ENCODE data around the gene IDI2. TPM values are rescaled to one million over a fixed set of nuclear protein-coding genes. Genes with fewer than 3 reads are reported as not detected.

The IDI2 gene
- total RNA-seq, 1 experiment from 2014 or later, result not detected

DNA sequence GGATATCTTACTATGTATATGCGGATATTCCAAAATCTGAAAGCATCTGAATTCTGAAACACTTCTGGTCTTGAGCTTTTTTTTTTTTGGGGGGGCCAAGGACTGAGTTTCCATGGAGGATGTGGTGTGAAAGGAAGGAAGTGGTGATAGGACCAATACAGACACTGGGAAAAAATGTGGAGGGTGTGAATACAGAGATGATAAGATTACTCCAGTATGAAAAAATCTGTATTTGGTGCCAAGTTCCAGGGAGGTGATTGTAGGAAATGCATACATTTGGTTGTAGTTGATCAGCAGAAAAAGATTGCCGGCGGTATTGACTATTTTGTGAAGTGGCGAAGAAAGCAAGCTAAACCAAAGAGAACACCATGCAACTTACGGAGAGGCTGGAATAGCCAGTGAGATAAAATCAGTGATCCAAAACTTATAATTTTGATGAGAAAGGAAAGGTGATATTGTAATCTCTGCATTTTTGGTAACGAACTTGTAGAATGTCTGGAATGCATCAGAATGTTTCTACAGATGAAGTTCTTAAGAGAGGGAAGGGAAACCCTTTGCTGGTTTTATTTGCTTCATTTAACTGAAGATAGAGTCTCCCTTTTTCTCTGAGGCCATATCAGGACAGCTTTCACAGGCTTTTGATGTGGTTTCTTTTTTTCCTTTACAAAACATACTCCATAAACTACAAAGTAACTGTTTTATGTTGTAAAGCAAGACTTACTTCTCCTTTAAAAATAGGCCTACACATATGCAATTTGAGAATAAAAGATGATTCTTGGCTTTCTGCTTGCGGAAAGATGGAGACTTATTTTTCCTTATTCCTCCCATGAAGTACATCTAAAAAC, 36.5 kb upstream of the IDI2 start:
- DNase-seq (ENCODE audit: low read depth, low spot score) (no peak), ATAC-seq (no peak)
- H4K20me1 ChIP-seq (ENCODE audit: insufficient read depth), result 0 out of 2 replicates have a peak, but pooled peaks cover 3% of the 10 kb centered on the region
- no TSS peak for BruUV-seq (replicated peaks)
- H3K9me3 ChIP-seq (ENCODE audit: control insufficient read depth in 1 of 2, insufficient read depth in 1 of 2, low read depth in 1 of 2, low read length in 2 of 2), result no peaks in the 10 kb centered on the region
- no peak overlapping the region for H3K9ac ChIP-seq (ENCODE audit: low read length)
- TF ChIP-seq, protein P1, sequence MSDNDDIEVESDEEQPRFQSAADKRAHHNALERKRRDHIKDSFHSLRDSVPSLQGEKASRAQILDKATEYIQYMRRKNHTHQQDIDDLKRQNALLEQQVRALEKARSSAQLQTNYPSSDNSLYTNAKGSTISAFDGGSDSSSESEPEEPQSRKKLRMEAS (IDR thresholded peaks at IDR 0.05), result no peak
- TF ChIP-seq ZFX (IDR thresholded peaks at IDR 0.05) (no peak), CBX3 (IDR thresholded peaks at IDR 0.05; ENCODE audit: low read depth) (no peak), POLR2AphosphoS5 (IDR thresholded peaks at IDR 0.05; ENCODE audit: low read depth, low read length) (no peak), YY1 (IDR thresholded peaks at IDR 0.05; ENCODE audit: extremely low read depth, insufficient replicate concordance, low read depth, low read length) (no peak), ELF1 (IDR thresholded peaks at IDR 0.05; ENCODE audit: borderline replicate concordance, low read depth) (no peak), FOSL1 (IDR thresholded peaks at IDR 0.05; ENCODE audit: low read depth) (no peak), RAD21 (IDR thresholded peaks at IDR 0.05; ENCODE audit: low read depth) (no peak), ZBTB33 (IDR thresholded peaks at IDR 0.05; ENCODE audit: extremely low read depth, insufficient replicate concordance, low read length) (no peak), SIN3A (IDR thresholded peaks at IDR 0.05; ENCODE audit: low read depth) (no peak), SRF (IDR thresholded peaks at IDR 0.05; ENCODE audit: low read depth) (no peak), CEBPB (IDR thresholded peaks at IDR 0.05; ENCODE audit: low read depth) (no peak)
- TF ChIP-seq, protein P2, sequence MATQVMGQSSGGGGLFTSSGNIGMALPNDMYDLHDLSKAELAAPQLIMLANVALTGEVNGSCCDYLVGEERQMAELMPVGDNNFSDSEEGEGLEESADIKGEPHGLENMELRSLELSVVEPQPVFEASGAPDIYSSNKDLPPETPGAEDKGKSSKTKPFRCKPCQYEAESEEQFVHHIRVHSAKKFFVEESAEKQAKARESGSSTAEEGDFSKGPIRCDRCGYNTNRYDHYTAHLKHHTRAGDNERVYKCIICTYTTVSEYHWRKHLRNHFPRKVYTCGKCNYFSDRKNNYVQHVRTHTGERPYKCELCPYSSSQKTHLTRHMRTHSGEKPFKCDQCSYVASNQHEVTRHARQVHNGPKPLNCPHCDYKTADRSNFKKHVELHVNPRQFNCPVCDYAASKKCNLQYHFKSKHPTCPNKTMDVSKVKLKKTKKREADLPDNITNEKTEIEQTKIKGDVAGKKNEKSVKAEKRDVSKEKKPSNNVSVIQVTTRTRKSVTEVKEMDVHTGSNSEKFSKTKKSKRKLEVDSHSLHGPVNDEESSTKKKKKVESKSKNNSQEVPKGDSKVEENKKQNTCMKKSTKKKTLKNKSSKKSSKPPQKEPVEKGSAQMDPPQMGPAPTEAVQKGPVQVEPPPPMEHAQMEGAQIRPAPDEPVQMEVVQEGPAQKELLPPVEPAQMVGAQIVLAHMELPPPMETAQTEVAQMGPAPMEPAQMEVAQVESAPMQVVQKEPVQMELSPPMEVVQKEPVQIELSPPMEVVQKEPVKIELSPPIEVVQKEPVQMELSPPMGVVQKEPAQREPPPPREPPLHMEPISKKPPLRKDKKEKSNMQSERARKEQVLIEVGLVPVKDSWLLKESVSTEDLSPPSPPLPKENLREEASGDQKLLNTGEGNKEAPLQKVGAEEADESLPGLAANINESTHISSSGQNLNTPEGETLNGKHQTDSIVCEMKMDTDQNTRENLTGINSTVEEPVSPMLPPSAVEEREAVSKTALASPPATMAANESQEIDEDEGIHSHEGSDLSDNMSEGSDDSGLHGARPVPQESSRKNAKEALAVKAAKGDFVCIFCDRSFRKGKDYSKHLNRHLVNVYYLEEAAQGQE (IDR thresholded peaks at IDR 0.05; ENCODE audit: low read depth), result no peak
- TF ChIP-seq, protein P3, sequence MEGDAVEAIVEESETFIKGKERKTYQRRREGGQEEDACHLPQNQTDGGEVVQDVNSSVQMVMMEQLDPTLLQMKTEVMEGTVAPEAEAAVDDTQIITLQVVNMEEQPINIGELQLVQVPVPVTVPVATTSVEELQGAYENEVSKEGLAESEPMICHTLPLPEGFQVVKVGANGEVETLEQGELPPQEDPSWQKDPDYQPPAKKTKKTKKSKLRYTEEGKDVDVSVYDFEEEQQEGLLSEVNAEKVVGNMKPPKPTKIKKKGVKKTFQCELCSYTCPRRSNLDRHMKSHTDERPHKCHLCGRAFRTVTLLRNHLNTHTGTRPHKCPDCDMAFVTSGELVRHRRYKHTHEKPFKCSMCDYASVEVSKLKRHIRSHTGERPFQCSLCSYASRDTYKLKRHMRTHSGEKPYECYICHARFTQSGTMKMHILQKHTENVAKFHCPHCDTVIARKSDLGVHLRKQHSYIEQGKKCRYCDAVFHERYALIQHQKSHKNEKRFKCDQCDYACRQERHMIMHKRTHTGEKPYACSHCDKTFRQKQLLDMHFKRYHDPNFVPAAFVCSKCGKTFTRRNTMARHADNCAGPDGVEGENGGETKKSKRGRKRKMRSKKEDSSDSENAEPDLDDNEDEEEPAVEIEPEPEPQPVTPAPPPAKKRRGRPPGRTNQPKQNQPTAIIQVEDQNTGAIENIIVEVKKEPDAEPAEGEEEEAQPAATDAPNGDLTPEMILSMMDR (IDR thresholded peaks at IDR 0.05 in 2 of 3, conservative IDR thresholded peaks at IDR 0.05 in 1 of 3; ENCODE audit: borderline replicate concordance in 1 of 3, insufficient read depth in 1 of 3, low read depth in 2 of 3, low read length in 2 of 3), result no peak
- intact Hi-C loops (cut with micrococcal nuclease), result no loop called here
- POLR2A ChIA-PET, result no interaction called here
- no peaks in the 10 kb centered on the region for H3K36me3 ChIP-seq (ENCODE audit: control insufficient read depth in 1 of 2, insufficient read depth in 2 of 2, low read length in 2 of 2)
- no peaks in the 10 kb centered on the region for H3K9me2 ChIP-seq (ENCODE audit: insufficient read depth)
- H2AFZ ChIP-seq (ENCODE audit: low read depth, low read length, poor library complexity, severe bottlenecking), result no peak overlapping the region
- H3K4me2 ChIP-seq (ENCODE audit: low read length), result no peak overlapping the region
- no peak overlapping the region for H3K4me3 ChIP-seq (replicated peaks in 1 of 2; ENCODE audit: low read depth in 1 of 2, low read length in 2 of 2)
- no peaks in the 10 kb centered on the region for H3K27me3 ChIP-seq (ENCODE audit: insufficient read depth, low read length)
- peaks cover 49% of the 10 kb centered on the region for H3K79me2 ChIP-seq (ENCODE audit: insufficient read depth, low read length)
- CTCF ChIA-PET, result no interaction called here
- RAD21 ChIA-PET (ENCODE audit: low non-redundant PET in 1 of 2, low total read pairs in 2 of 2, uncharacterized antibody in 2 of 2, unreplicated experiment in 2 of 2), result no interaction called here
- peaks cover 5 to 7% of the 10 kb centered on the region in 2 experiments; a peak in 3 of 4 replicates for H3K4me1 ChIP-seq (ENCODE audit: control insufficient read depth in 1 of 2, insufficient read depth in 2 of 2, low read length in 2 of 2)
- H3K27ac ChIP-seq (ENCODE audit: low read depth, low read length), result no peak overlapping the region
